Transverse colon (tissue), 3 donors: ENCODE measurements around the gene EYS.

Experiments used
- EP300 ChIP-seq: sonication (generic); formaldehyde crosslinking; IDR thresholded peaks from one replicate; pipeline ENCODE4 v1.6.1; 2017; ENCODE audit warnings: antibody characterized with exemption, low read depth
- POLR2A ChIP-seq: fragments of 450-650 bp; IDR thresholded peaks from one replicate; pipeline ENCODE4 v1.6.1; 2016; ENCODE audit warnings: antibody characterized with exemption, mild to moderate bottlenecking, moderate library complexity
- TF ChIP-seq, protein P1 (sequence below), 5 experiments: fragments of 200-600 bp in 3 of 5; fragments of 450-650 bp in 2 of 5; sonication (generic) in 3 of 5; IDR thresholded peaks; 1 replicate in 2 of 5; 2 replicates in 3 of 5; pipeline ENCODE4 v1.5.1; 2016 to 2017; ENCODE audit warnings: antibody characterized with exemption in 5 of 5, inconsistent platforms in 3 of 5, mild to moderate bottlenecking in 2 of 5, moderate library complexity in 1 of 5

DNA sequence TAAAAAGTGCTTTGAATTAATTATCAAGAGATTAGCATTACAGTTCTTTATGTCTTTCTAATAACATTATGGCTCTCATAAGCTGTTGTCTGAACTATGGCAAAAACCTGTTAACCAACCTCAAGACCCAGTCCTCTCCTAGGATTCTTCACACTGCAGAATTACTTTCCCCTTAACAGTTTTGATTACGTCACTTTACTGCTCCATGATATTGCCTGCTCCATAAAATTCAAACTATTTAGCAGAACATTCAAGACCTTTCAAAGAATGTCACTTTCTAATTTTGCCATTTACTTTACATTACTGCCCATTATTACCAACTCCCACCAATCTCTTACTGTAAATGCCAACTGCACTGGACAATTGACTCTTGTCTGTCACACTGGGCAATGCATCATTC is 1227.9 kb downstream of the EYS start:
- TF ChIP-seq, protein P1, sequence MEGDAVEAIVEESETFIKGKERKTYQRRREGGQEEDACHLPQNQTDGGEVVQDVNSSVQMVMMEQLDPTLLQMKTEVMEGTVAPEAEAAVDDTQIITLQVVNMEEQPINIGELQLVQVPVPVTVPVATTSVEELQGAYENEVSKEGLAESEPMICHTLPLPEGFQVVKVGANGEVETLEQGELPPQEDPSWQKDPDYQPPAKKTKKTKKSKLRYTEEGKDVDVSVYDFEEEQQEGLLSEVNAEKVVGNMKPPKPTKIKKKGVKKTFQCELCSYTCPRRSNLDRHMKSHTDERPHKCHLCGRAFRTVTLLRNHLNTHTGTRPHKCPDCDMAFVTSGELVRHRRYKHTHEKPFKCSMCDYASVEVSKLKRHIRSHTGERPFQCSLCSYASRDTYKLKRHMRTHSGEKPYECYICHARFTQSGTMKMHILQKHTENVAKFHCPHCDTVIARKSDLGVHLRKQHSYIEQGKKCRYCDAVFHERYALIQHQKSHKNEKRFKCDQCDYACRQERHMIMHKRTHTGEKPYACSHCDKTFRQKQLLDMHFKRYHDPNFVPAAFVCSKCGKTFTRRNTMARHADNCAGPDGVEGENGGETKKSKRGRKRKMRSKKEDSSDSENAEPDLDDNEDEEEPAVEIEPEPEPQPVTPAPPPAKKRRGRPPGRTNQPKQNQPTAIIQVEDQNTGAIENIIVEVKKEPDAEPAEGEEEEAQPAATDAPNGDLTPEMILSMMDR (IDR thresholded peaks at IDR 0.05) = no peak
- TF ChIP-seq POLR2A (no peak), EP300 (no peak)
